IMR-90 (cell line): ENCODE measurements around the gene REPIN1. TPM values are rescaled to one million over a fixed set of nuclear protein-coding genes. Genes with fewer than 3 reads are reported as not detected.

Source experiments
- ATAC-seq: fragments of 200-7000 bp; cut with Tn5 transposase; 2 replicates; pipeline ENCODE4 v1.9.1; 2020; ENCODE audit warnings: low read depth, mild to moderate bottlenecking, moderate library complexity
- BruUV-seq: library from RNA; stranded (reverse); fragments of 400-500 nt; replicated peaks from 2 replicates; lab custom pipeline; 2021; lab: Mats Ljungman, UMichigan
- CTCF ChIA-PET: fragments of 300-600 bp; formaldehyde crosslinking; extraction: SDS; loops from one replicate; lab custom pipeline; 2021; ENCODE audit warnings: antibody characterized with exemption; lab: Yijun Ruan, JAX
- POLR2A ChIA-PET: fragments of 300-600 bp; sonication (Branson Sonifier 250); formaldehyde crosslinking; loops from one replicate; lab custom pipeline; 2022; ENCODE audit warnings: antibody characterized with exemption; ENCODE audit not compliant: unreplicated experiment; lab: Charles Lee
- DNase-seq: peaks from one replicate; pipeline ENCODE4 v3.0.0; 2013
- H2AFZ ChIP-seq: replicated peaks from 2 replicates; pipeline ENCODE3; 2013; ENCODE audit warnings: low read length, mild to moderate bottlenecking; ENCODE audit not compliant: poor library complexity
- H2AK5ac ChIP-seq: 2 replicates; pipeline ENCODE4 v1.6.1; 2013; ENCODE audit warnings: low read depth, low read length, inconsistent platforms
- H2AK9ac ChIP-seq: replicated peaks from 2 replicates; pipeline ENCODE3; 2013; ENCODE audit warnings: mild to moderate bottlenecking, low read depth, low read length, moderate library complexity; ENCODE audit not compliant: poor library complexity
- H2BK120ac ChIP-seq: 2 replicates; pipeline ENCODE4 v1.6.1; 2013; ENCODE audit warnings: low read depth, low read length, inconsistent platforms
- H2BK15ac ChIP-seq: 3 replicates; pipeline ENCODE4 v1.6.1; 2013; ENCODE audit warnings: low read depth, low read length, inconsistent platforms
- H2BK20ac ChIP-seq: 2 replicates; pipeline ENCODE4 v1.6.1; 2013; ENCODE audit warnings: low read depth, mild to moderate bottlenecking, inconsistent platforms, low read length, moderate library complexity
- H2BK5ac ChIP-seq: 2 replicates; pipeline ENCODE4 v1.6.1; 2013; ENCODE audit warnings: mild to moderate bottlenecking, low read depth, low read length, inconsistent platforms; ENCODE audit not compliant: poor library complexity, severe bottlenecking
- H3K14ac ChIP-seq: replicated peaks from 2 replicates; pipeline ENCODE4 v1.6.1; 2013; ENCODE audit warnings: low read depth, low read length, inconsistent platforms
- H3K18ac ChIP-seq: 2 replicates; pipeline ENCODE4 v1.6.1; 2013; ENCODE audit warnings: low read depth, low read length, control low read depth
- H3K23ac ChIP-seq: 2 replicates; pipeline ENCODE4 v1.6.1; 2013; ENCODE audit warnings: low read depth, low read length, inconsistent platforms
- H3K27ac ChIP-seq: 2 replicates; pipeline ENCODE4 v1.5.1; 2013; ENCODE audit warnings: mild to moderate bottlenecking, control low read depth, low read length; ENCODE audit not compliant: insufficient read depth
- H3K27me3 ChIP-seq: 2 replicates; pipeline ENCODE4 v1.6.1; 2013; ENCODE audit warnings: low read length; ENCODE audit not compliant: control insufficient read depth, insufficient read depth
- H3K36me3 ChIP-seq: 2 replicates; pipeline ENCODE4 v1.6.1; 2013; ENCODE audit warnings: low read length, mixed read lengths; ENCODE audit not compliant: control insufficient read depth, insufficient read depth
- H3K4ac ChIP-seq: 2 replicates; pipeline ENCODE4 v1.6.1; 2013; ENCODE audit warnings: low read depth, low read length, inconsistent platforms
- H3K4me1 ChIP-seq: 2 replicates; pipeline ENCODE4 v1.6.1; 2013; ENCODE audit warnings: low read length, mixed read lengths; ENCODE audit not compliant: control insufficient read depth, insufficient read depth
- H3K4me2 ChIP-seq: 2 replicates; pipeline ENCODE4 v1.6.1; 2013; ENCODE audit warnings: low read depth, mild to moderate bottlenecking, control low read depth, low read length, moderate library complexity
- H3K4me3 ChIP-seq: 2 replicates; pipeline ENCODE4 v1.5.1; 2013; ENCODE audit warnings: low read depth, mild to moderate bottlenecking, control low read depth, low read length, moderate library complexity; ENCODE audit not compliant: insufficient read depth
- H3K56ac ChIP-seq: 2 replicates; pipeline ENCODE4 v1.6.1; 2013; ENCODE audit warnings: low read length, inconsistent platforms; ENCODE audit not compliant: insufficient read depth; ENCODE audit errors: extremely low read depth
- H3K79me1 ChIP-seq, 2 experiments: 2 replicates each; pipeline ENCODE4 v1.6.1; 2013; ENCODE audit warnings: low read length in 2 of 2, inconsistent platforms in 1 of 2, low read depth in 1 of 2
- H3K9ac ChIP-seq: 2 replicates; pipeline ENCODE4 v1.6.1; 2013; ENCODE audit warnings: low read depth, low read length, control low read depth
- H3K9me1 ChIP-seq: 2 replicates; pipeline ENCODE4 v1.6.1; 2013; ENCODE audit warnings: low read length, inconsistent platforms; ENCODE audit not compliant: insufficient read depth
- H3K9me3 ChIP-seq: 2 replicates; pipeline ENCODE4 v1.6.1; 2013; ENCODE audit warnings: low read length; ENCODE audit not compliant: control insufficient read depth, insufficient read depth
- H4K20me1 ChIP-seq: 2 replicates; pipeline ENCODE4 v1.6.1; 2013; ENCODE audit warnings: low read length, inconsistent platforms; ENCODE audit not compliant: insufficient read depth
- H4K5ac ChIP-seq: 2 replicates; pipeline ENCODE4 v1.6.1; 2013; ENCODE audit warnings: mild to moderate bottlenecking, low read depth, low read length, control low read depth
- H4K8ac ChIP-seq, 2 experiments: 2 replicates each; pipeline ENCODE4 v1.6.1; 2013; ENCODE audit warnings: low read depth in 2 of 2, low read length in 2 of 2, control low read depth in 1 of 2, inconsistent platforms in 1 of 2
- H4K91ac ChIP-seq: 2 replicates; pipeline ENCODE4 v1.6.1; 2013; ENCODE audit warnings: low read depth, low read length, inconsistent platforms; ENCODE audit not compliant: insufficient read depth
- BHLHE40 ChIP-seq: fragments of 150-350 bp; IDR thresholded peaks from 2 replicates; pipeline ENCODE4 v1.6.1; 2016; ENCODE audit warnings: mild to moderate bottlenecking, low read depth, low read length
- CEBPB ChIP-seq: IDR thresholded peaks from 2 replicates; pipeline ENCODE4 v1.6.1; 2012; ENCODE audit warnings: low read depth, low read length, improper control_type of control experiment
- CHD1 ChIP-seq: IDR thresholded peaks from 2 replicates; pipeline ENCODE4 v1.6.1; 2012; ENCODE audit warnings: low read depth, low read length, improper control_type of control experiment
- ELK1 ChIP-seq: fragments of 150-350 bp; IDR thresholded peaks from 2 replicates; pipeline ENCODE4 v1.6.1; 2016; ENCODE audit warnings: low read depth, mild to moderate bottlenecking, low read length, moderate library complexity, borderline replicate concordance
- MAFK ChIP-seq: IDR thresholded peaks from 2 replicates; pipeline ENCODE4 v1.6.1; 2012; ENCODE audit warnings: low read depth, low read length, improper control_type of control experiment
- MAZ ChIP-seq: IDR thresholded peaks from 2 replicates; pipeline ENCODE4 v1.6.1; 2012; ENCODE audit warnings: low read depth, mild to moderate bottlenecking, low read length, improper control_type of control experiment, moderate library complexity, borderline replicate concordance
- MXI1 ChIP-seq: IDR thresholded peaks from 2 replicates; pipeline ENCODE4 v1.6.1; 2012; ENCODE audit warnings: low read depth, mild to moderate bottlenecking, low read length, moderate library complexity, borderline replicate concordance
- RAD21 ChIP-seq: IDR thresholded peaks from 2 replicates; pipeline ENCODE4 v1.6.1; 2012; ENCODE audit warnings: low read length, improper control_type of control experiment
- SMC3 ChIP-seq: fragments of 150-350 bp; IDR thresholded peaks from 2 replicates; pipeline ENCODE4 v1.6.1; 2016; ENCODE audit warnings: low read depth, mild to moderate bottlenecking, antibody characterized with exemption, low read length, moderate library complexity
- WGBS, 2 experiments: methylation state at CpG; one replicate each; pipeline versions ENCODE4 v1.1.5 to v1.1.7; 2013; ENCODE audit warnings: missing lambda C conversion rate in 2 of 2; ENCODE audit not compliant: insufficient read length in 1 of 2; ENCODE audit errors: extremely low coverage in 2 of 2; 5-methylcytosine and 5-hydroxymethylcytosine counted together
- dilution Hi-C: fragments of 300-500 bp; cut with HindIII; formaldehyde crosslinking; loops from one replicate; pipeline ENCODE4 v1.14.3; 2018; ENCODE audit warnings: low sequenced_read_pairs; ENCODE audit not compliant: unreplicated experiment
- in situ Hi-C: fragments of 300-500 bp; cut with MboI; formaldehyde crosslinking; loops from 3 replicates; pipeline ENCODE4 v1.14.3; 2019; ENCODE audit warnings: low sequenced_read_pairs, inconsistent platforms, mixed read lengths
- intact Hi-C: fragments of 100-400 bp; cut with micrococcal nuclease; formaldehyde crosslinking; loops from 2 replicates; pipeline ENCODE4 v1.10.0; 2022
- polyA plus RNA-seq, 3 experiments: library from polyadenylated mRNA; depleted of rRNA; stranded (reverse); fragments of >200 nt; gene quantifications; 2 replicates each; pipeline ENCODE4 v1.2.3, GENCODE V29; 2012; ENCODE audit warnings: low replicate concordance in 1 of 3
- total RNA-seq: library from RNA; depleted of rRNA; stranded (reverse); fragments of >200 nt; gene quantifications from 2 replicates; pipeline ENCODE4 v1.2.3, GENCODE V29; 2012

REPIN1 gene
- total and polyA plus RNA-seq, 2 of the 4 experiments (the other 2 are of a cell fraction) = 19.4 to 50.6 TPM

GRCh38 chr7:150374472-150374871, 5.8 kb downstream of the REPIN1 start:
- Histone ChIP-seq H4K91ac (no peak overlapping the region), H2AK5ac (no peak overlapping the region), H3K27ac (no peak overlapping the region), H3K9ac (no peak overlapping the region), H3K27me3 (no peaks in the 10 kb centered on the region), H3K4me1 (peaks cover 22% of the 10 kb centered on the region), H3K23ac (no peak overlapping the region), H3K36me3 (peaks cover 38% of the 10 kb centered on the region), H3K18ac (no peak overlapping the region), H4K8ac (no peak overlapping the region), H2BK20ac (no peak overlapping the region), H2BK120ac (no peak overlapping the region), H3K4me2 (no peak overlapping the region), H3K56ac (no peak overlapping the region), H3K14ac (no peak overlapping the region), H4K5ac (no peak overlapping the region), H3K4ac (no peak overlapping the region), H2AFZ (no peak overlapping the region), H3K9me3 (no peaks in the 10 kb centered on the region), H3K4me3 (no peak overlapping the region), H2BK15ac (no peak overlapping the region), H2AK9ac (no peak overlapping the region), H3K79me1 (peaks cover 19 to 42% of the 10 kb centered on the region in 2 experiments; a peak in 3 of 4 replicates), H3K9me1 (peaks cover 2% of the 10 kb centered on the region; the same call in 1 of the 2 replicates), H2BK5ac (no peak overlapping the region), H4K20me1 (peaks cover 9% of the 10 kb centered on the region)
- TF ChIP-seq ELK1 (no peak), CHD1 (no peak), CEBPB (no peak), MAZ (no peak), MAFK (no peak), MXI1 (no peak), SMC3 (no peak), RAD21 (no peak), BHLHE40 (no peak)
- ChIA-PET CTCF (no interaction called here), POLR2A (no interaction called here)
- intact Hi-C loops (no loop called here), dilution Hi-C loops (no loop called here), in situ Hi-C loops (no loop called here)
- no peak for DNase-seq
- BruUV-seq = no TSS peak
- no peak for ATAC-seq
- 100% methylated on average over 3 of the region's 5 CpGs; no CpG with 5 or more reads in 1 of the 2 experiments for WGBS, 2 experiments
